Loucy (cell line): ENCODE measurements around the gene MYH14.
"Not testable (repeated sequence)": the region's sequence is repeated elsewhere in the genome, so short reads cannot be mapped to it uniquely, and the experiment has no call there.

ENCODE experiments used
- H2AFZ ChIP-seq: fragments of 200-600 bp; sonication (generic); 2 replicates; pipeline ENCODE4 v1.6.0; 2016; ENCODE audit warnings: antibody characterized with exemption, mild to moderate bottlenecking, low read length, moderate library complexity
- H3F3A ChIP-seq: fragments of 200-600 bp; 2 replicates; pipeline ENCODE4 v1.6.0; 2016; ENCODE audit warnings: antibody characterized with exemption, low read depth, mild to moderate bottlenecking
- H3K27me3 ChIP-seq: fragments of 200-600 bp; sonication (generic); 2 replicates; pipeline ENCODE4 v1.6.1; 2014; ENCODE audit warnings: low read length, mild to moderate bottlenecking; ENCODE audit not compliant: insufficient read depth, poor library complexity, severe bottlenecking
- H3K36me3 ChIP-seq: fragments of 200-600 bp; sonication (generic); 2 replicates; pipeline ENCODE4 v1.6.1; 2016; ENCODE audit warnings: low read length; ENCODE audit not compliant: insufficient read depth
- H3K4me1 ChIP-seq: fragments of 200-600 bp; sonication (generic); 2 replicates; pipeline ENCODE4 v1.5.1; 2014; ENCODE audit warnings: low read length, mild to moderate bottlenecking; ENCODE audit not compliant: insufficient read depth, poor library complexity, severe bottlenecking
- H3K4me2 ChIP-seq: fragments of 200-600 bp; sonication (generic); 2 replicates; pipeline ENCODE4 v1.6.0; 2014; ENCODE audit warnings: antibody characterized with exemption, low read length, low read depth, mild to moderate bottlenecking; ENCODE audit not compliant: poor library complexity, severe bottlenecking
- H3K4me3 ChIP-seq: fragments of 200-600 bp; sonication (generic); 2 replicates; pipeline ENCODE4 v1.5.1; 2014; ENCODE audit warnings: low read length, mild to moderate bottlenecking, mixed read lengths; ENCODE audit not compliant: poor library complexity, severe bottlenecking
- H3K79me2 ChIP-seq: fragments of 200-600 bp; sonication (generic); 2 replicates; pipeline ENCODE4 v1.6.1; 2014; ENCODE audit warnings: low read length; ENCODE audit not compliant: insufficient read depth
- H3K9ac ChIP-seq: fragments of 200-600 bp; sonication (generic); 2 replicates; pipeline ENCODE4 v1.6.0; 2014; ENCODE audit warnings: mild to moderate bottlenecking, low read depth, low read length, moderate library complexity; ENCODE audit not compliant: poor library complexity, severe bottlenecking
- H3K9me2 ChIP-seq: fragments of 200-600 bp; sonication (generic); replicated peaks from 2 replicates; pipeline ENCODE4 v1.6.1; 2016; ENCODE audit warnings: low read depth, low read length, mixed read lengths
- H3K9me3 ChIP-seq: fragments of 200-600 bp; sonication (generic); 2 replicates; pipeline ENCODE4 v1.6.1; 2014; ENCODE audit warnings: mild to moderate bottlenecking, antibody characterized with exemption, low read length, low read depth; ENCODE audit not compliant: insufficient read depth
- H4K20me1 ChIP-seq: fragments of 200-600 bp; sonication (generic); 2 replicates; pipeline ENCODE4 v1.6.0; 2014; ENCODE audit warnings: antibody characterized with exemption, low read length, mild to moderate bottlenecking; ENCODE audit not compliant: insufficient read depth, poor library complexity, severe bottlenecking
- CTCF ChIP-seq: fragments of 200-600 bp; sonication (generic); conservative IDR thresholded peaks from 2 replicates; pipeline ENCODE4 v1.5.1; 2014; ENCODE audit warnings: mild to moderate bottlenecking, antibody characterized with exemption, low read length
- EZH2phosphoT487 ChIP-seq: fragments of 200-600 bp; IDR thresholded peaks from 2 replicates; pipeline ENCODE4 v1.6.1; 2018; ENCODE audit warnings: antibody characterized with exemption, mild to moderate bottlenecking, moderate library complexity, borderline replicate concordance

MYH14 gene

GRCh38 chr19:50333235-50333736, 129.9 kb downstream of the MYH14 start:
- H3K4me2 ChIP-seq, result no peak overlapping the region
- no peaks in the 10 kb centered on the region for H3K36me3 ChIP-seq
- no peaks in the 10 kb centered on the region for H3K4me1 ChIP-seq
- no peaks in the 10 kb centered on the region for H3K79me2 ChIP-seq
- no peaks in the 10 kb centered on the region for H3K27me3 ChIP-seq
- H3F3A ChIP-seq, result no peaks in the 10 kb centered on the region
- TF ChIP-seq CTCF, result no peak
- no peak overlapping the region for H3K9ac ChIP-seq
- no peak overlapping the region for H2AFZ ChIP-seq
- no peak overlapping the region for H3K4me3 ChIP-seq
- H4K20me1 ChIP-seq, result no peaks in the 10 kb centered on the region
- no peaks in the 10 kb centered on the region for H3K9me2 ChIP-seq
- H3K9me3 ChIP-seq, result no peaks in the 10 kb centered on the region

GRCh38 chr19:50333737-50334617, 130.6 kb downstream of the MYH14 start:
- H2AFZ ChIP-seq, result no peak overlapping the region
- H3K27me3 ChIP-seq, result no peaks in the 10 kb centered on the region
- H3K9ac ChIP-seq, result no peak overlapping the region
- no peaks in the 10 kb centered on the region for H3K79me2 ChIP-seq
- H3F3A ChIP-seq, result no peaks in the 10 kb centered on the region
- no peaks in the 10 kb centered on the region for H3K9me2 ChIP-seq
- H3K4me3 ChIP-seq, result no peak overlapping the region
- H3K4me2 ChIP-seq, result no peak overlapping the region
- H3K36me3 ChIP-seq, result no peaks in the 10 kb centered on the region
- no peak for TF ChIP-seq EZH2phosphoT487
- TF ChIP-seq CTCF, result no peak
- no peaks in the 10 kb centered on the region for H4K20me1 ChIP-seq
- no peaks in the 10 kb centered on the region for H3K4me1 ChIP-seq
- no peaks in the 10 kb centered on the region for H3K9me3 ChIP-seq

GRCh38 chr19:50334741-50335421, 131.5 kb downstream of the MYH14 start:
- Histone ChIP-seq H3K36me3 (no peaks in the 10 kb centered on the region), H3K4me1 (no peaks in the 10 kb centered on the region), H3F3A (no peaks in the 10 kb centered on the region), H4K20me1 (no peaks in the 10 kb centered on the region), H3K9me2 (no peaks in the 10 kb centered on the region), H3K27me3 (no peaks in the 10 kb centered on the region), H3K4me3 (no peak overlapping the region), H3K79me2 (no peaks in the 10 kb centered on the region), H3K9me3 (no peaks in the 10 kb centered on the region), H2AFZ (no peak overlapping the region), H3K9ac (no peak overlapping the region), H3K4me2 (no peak overlapping the region)
- TF ChIP-seq EZH2phosphoT487, result no peak
- TF ChIP-seq CTCF, result no peak

- H3K36me3 ChIP-seq, H3K79me2 ChIP-seq, H3K9ac ChIP-seq, H3K4me3 ChIP-seq, H3K9me2 ChIP-seq, H2AFZ ChIP-seq, H3F3A ChIP-seq, H3K9me3 ChIP-seq, H4K20me1 ChIP-seq, H3K4me2 ChIP-seq, H3K27me3 ChIP-seq, H3K4me1 ChIP-seq: not testable (repeated sequence)
Measured at GRCh38 chr19:50337031-50337430, 133.6 kb downstream of the MYH14 start.
